ENCODE data around the gene AZIN2. TPM values are rescaled to one million over a fixed set of nuclear protein-coding genes. Genes with fewer than 3 reads are reported as not detected.

Gene AZIN2
- total and polyA plus RNA-seq, 9 of the 15 experiments (the other 6 are each of a cell fraction or from before 2014, with no cell fraction given): 0.06 to 0.91 (median 0.42) TPM; not detected in 2

- intact Hi-C loops (cut with micrococcal nuclease) (no loop called here), in situ Hi-C loops (cut with MboI) (no loop called here)
- Histone ChIP-seq H3K27ac (ENCODE audit: extremely low read depth, low read depth, low read length) (no peak overlapping the region), H3K9me3 (replicated peaks; ENCODE audit: control insufficient read depth, insufficient read depth, low read depth, low read length) (no peaks in the 10 kb centered on the region), H3K36me3 (ENCODE audit: control insufficient read depth, insufficient read depth, low read length) (no peaks in the 10 kb centered on the region), H3K9ac (ENCODE audit: insufficient read depth in 1 of 2, low read depth in 2 of 2, low read length in 2 of 2) (no peak overlapping the region), H3K79me2 (ENCODE audit: control insufficient read depth, insufficient read depth, low read length) (no peaks in the 10 kb centered on the region), H3K27me3 (ENCODE audit: control insufficient read depth in 2 of 2, insufficient read depth in 2 of 2, low read length in 2 of 2) (peaks cover 2 to 46% of the 10 kb centered on the region in 2 experiments; a peak in 3 of 5 replicates), H3K9me1 (ENCODE audit: control insufficient read depth, insufficient read depth, low read length) (no peaks in the 10 kb centered on the region), H3K4me1 (replicated peaks in 1 of 2; ENCODE audit: control insufficient read depth in 2 of 2, insufficient read depth in 2 of 2, low read length in 2 of 2) (peaks cover 2 to 11% of the 10 kb centered on the region in 2 experiments; a peak in 3 of 5 replicates), H3K4me3 (no peak overlapping the region), H4K20me1 (replicated peaks; ENCODE audit: control insufficient read depth, insufficient read depth, low read length) (peaks cover 15% of the 10 kb centered on the region; the same call in 1 of the 2 replicates), H3K4me2 (ENCODE audit: insufficient read depth, low read length) (no peak overlapping the region), H2AFZ (ENCODE audit: low read depth, low read length) (no peak overlapping the region)
- ATAC-seq (no peak), DNase-seq (ENCODE audit: extremely low read depth in 1 of 4, low spot score in 3 of 4) (no peak), FAIRE-seq (no peak)
- POLR2A ChIA-PET: interaction anchor here (0.7 to 1.5 kb wide), 4 partner anchors 9 to 1678 kb away, joined by 3 to 7 read pairs (median 4); no protein-coding TSS in a partner anchor
- under 1% methylated on average over 11 of the region's 11 CpGs for WGBS (ENCODE audit: insufficient coverage, low coverage, missing lambda C conversion rate)
- BruUV-seq (replicated peaks): no TSS peak
- CTCF ChIA-PET (ENCODE audit: low intra/inter-chr PET ratio): interaction anchor here (0.5 to 1.0 kb wide), 2 partner anchors 75 to 135 kb away, joined by 3 read pairs; no protein-coding TSS in a partner anchor
- TF ChIP-seq ZNF445 (CRISPR knock-in tag; IDR thresholded peaks at IDR 0.05; ENCODE audit: low read depth) (no peak), RBM15 (IDR thresholded peaks at IDR 0.05; ENCODE audit: insufficient read depth, low read length) (no peak), STAT6 (CRISPR knock-in tag; IDR thresholded peaks at IDR 0.05) (no peak), THAP12 (CRISPR knock-in tag; IDR thresholded peaks at IDR 0.05) (no peak), ATF4 (CRISPR knock-in tag; IDR thresholded peaks at IDR 0.05) (no peak), CLOCK (CRISPR knock-in tag; IDR thresholded peaks at IDR 0.05; ENCODE audit: borderline replicate concordance) (no peak)
These were observed 88.5 kb downstream of the AZIN2 start for GRCh38 chr1:33169290-33170055.

Data from K562 (cell line).